ENCODE data around the gene CCR3.

CCR3 gene

DNA sequence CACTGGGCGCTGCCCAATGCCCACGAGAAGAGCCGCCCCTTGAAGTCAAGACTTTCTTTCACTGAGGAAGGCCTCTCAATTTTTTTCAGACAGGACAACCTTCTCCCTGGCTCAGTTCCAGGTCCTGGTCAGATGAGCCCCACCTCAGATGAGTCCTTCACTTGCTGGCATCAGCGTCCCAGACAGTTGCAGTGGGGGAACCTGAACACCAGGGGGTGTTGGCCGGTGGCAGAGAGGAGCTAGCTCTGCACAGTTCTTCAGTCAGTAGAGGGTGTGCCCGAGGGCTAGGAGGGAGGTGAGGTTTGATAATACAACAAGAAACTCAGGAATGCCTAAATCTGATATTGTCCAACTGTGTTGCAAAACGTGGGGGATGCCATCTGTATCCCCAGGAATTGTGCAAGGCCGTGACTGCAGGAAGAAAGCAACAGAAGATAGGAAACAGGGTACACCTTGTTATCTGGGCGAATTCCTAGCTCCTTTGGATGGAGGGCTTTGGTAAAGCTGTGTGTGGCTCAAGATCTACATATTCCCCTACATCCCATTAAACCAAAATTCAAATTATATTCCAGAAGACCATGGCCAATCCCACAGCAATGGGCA lies 34.3 kb downstream of the CCR3 start:
- no peak for DNase-seq

DNA sequence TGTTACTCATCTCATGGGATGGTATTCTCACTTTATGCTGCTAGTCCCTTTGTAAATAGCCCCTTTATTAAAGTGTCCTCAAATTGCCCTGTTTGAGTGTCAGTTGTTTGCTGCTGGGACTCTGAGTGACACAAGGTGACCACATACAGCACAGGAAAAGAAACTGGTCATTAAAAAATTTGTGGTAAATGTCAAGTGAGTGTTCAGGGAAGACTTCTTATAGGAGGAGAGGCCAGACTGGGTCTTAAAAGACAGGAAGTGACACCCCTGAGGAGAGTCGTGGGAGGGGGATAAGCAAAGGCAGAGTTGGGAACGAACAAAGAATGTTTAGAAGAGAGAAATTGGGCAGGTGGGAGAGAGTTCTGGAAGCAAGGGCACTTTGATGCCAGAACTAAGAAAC lies 35.2 kb downstream of the CCR3 start:
- no peak for DNase-seq

DNA sequence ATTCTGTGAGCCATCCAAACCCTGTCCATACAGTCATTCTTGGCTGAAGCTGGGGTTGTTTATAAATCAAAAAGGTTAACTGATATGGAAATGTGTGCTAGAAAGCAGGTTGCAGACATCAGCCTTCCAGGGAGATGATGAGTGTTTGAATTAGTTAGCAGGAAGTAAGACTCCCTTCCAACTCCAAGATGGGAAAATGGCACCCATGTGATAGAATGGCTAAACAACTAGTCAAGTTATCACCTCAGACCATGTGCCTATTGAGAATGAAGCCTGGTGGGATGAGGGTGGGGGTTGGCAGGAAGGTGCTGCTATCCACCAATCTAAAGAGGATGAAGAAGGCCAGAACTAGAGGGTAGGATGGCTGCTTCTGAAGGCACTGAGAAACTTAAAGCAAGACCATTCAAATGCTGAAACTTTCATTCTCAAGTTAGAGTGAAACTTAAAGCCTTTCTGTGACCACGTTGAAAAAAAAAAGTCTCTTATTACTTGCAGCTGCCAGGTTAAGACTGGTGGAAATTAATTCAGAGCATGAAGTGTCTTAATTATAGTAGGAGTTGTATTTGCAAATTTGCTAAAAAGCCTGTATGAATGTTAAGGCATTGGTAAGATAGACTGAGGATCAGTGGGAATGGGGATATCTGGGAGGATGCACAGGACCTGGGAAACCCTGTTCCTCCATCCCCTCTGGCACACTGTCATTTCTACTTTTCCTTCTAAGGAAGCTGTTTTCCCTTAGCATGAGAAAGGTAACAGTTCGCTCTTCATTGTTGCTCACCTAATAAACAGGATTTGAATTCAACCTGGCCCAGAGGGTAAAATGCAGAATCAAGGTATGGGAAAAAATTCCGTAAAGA lies 36.8 kb downstream of the CCR3 start:
- no peak for DNase-seq

DNA sequence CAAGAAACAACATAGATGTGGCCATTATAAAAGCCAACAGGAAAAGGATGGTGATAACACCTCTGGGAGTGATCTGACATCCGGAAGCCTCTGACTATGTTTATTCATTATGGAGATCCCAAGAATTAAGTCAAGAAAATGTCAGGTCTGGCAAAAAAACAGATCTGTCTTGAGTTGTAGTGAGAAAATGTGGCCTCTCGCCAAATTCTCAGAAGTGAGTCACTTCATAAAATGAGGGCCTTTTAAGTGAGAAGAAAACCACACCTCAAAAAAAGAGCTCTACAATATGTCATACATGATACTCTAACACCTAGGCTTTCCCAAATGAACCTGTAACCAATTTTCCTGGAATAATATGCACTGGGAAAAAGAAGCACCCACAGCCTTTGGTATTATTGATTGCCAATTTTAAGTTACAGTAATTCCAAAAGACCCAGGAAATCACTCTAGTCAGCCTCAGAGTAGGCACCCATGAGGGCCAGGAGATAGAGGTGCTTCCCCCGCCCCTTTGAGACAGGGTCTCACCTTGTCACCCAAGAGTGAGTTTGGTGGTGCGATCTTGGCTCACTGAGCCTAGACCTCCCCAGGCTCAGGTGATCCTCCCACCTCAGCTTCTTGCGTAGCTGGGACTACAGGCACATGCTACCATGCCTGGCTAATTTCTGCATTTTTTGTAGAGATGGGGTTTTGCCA lies 38.0 kb downstream of the CCR3 start:
- no peak for DNase-seq

DNA sequence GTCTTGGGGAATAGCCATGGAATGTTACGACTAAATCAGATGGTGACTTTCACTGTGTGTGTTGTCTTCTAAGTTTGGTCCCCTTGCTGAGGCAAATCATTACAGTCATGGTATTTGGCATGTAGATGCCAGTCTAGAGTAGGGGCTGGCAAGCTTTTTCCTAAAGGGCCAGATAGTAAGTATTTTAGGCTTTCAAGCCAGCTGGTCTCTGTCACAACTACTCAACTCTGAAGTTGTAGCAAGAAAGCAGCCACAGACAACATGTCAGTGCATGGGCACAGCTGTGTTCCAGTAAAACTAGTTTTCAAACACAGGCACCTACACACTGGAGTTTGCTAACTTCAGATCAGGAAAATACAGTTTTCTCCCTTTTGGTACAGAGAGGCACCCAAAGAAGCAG lies 39.3 kb downstream of the CCR3 start:
- no peak for DNase-seq

DNA sequence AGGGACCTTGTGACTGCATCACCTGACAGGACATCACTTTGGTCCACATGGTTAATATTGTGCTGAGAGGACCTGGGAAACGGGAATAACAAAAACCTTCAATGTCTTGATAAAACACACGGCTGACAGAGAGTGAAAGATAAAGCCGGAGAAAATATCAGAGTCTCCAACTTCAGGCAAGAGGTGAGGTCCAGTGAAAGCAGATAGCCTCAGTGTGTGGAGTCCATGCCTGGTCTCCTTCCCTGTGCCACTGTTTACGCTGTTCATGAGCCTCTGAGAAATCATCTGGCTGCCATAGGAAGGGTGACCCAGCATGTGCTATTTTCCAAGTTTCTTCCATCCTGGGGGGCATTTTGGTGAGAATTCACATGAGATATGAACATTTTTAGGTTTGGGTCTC lies 39.8 kb downstream of the CCR3 start:
- DNase-seq: no peak

DNA sequence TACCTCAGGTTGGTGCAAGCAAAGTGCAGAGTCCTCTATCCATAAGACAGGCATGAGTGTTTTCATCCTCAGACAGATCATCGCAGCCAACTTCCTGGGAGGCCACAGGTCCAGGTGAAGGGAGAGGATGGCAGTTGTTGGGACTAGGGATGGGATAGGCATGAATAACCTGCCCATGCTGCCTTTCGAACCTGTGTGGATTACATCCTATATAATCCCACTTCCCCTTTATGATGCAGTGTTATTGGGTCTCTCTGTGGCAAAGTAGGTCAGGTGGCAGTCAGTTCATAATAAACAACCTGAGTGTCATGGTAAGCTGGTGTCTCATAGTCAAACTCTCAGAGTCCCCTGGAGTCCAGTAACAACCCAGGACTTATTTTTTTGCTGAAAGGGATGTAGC lies 40.4 kb downstream of the CCR3 start:
- DNase-seq: no peak

DNA sequence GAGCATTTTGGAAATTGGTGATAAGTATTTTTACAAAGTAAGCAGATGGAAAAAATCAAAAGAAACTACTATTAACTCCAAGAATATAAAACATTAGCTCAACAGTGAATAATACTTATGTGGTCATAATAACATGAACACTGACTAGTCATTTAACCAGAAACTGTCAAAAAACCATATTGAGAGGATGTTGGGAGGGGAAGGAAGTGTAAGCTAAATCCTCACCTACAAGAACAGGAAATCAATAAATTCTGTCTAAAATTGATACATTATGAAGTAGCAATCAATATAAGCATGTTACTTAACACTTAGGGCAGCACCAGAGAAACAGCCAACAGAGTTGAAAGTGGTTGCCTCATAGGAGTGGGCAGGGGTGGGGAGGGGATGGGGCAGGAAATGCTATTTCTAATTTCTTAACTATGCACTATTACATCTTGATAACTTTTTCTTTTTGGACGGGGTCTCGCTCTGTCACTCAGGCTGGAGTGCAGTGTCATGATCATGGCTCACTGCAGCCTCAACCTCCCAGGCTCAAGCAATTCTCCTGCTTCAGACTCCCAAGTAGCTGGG lies 41.7 kb downstream of the CCR3 start:
- DNase-seq: no peak

DNA sequence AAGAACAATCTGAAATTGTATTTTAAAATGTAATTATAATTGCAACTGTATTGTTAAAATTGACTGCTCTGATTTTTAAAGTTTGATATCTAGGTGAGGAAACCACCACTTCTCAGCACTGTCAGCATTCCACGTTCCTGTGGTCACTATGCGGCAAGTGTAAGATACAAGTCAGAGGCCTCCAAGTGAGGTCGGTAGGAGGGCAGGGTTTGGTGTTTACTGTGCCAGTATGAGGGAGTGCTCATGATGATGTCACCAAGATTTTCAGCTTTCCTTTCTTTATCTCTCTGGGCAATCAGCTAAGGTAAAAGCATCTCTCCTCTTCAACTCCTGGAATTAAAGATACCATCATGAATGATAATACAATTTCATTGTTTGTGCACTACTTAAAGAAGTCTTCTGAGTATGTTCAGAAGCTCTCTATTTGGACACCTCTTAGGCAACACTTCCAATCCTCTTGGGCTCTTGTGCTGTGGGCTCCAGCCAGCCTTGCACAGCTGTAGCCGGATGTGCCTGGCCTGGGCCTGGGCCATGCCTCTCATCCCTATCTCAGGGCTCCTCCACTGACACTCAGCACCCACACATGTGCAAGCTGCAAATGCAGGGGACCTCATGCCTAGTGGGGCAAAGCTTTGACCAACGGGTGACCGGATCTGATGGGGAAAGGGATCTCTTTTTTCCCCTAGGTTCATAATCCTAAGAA lies 42.9 kb downstream of the CCR3 start:
- no peak for DNase-seq

DNA sequence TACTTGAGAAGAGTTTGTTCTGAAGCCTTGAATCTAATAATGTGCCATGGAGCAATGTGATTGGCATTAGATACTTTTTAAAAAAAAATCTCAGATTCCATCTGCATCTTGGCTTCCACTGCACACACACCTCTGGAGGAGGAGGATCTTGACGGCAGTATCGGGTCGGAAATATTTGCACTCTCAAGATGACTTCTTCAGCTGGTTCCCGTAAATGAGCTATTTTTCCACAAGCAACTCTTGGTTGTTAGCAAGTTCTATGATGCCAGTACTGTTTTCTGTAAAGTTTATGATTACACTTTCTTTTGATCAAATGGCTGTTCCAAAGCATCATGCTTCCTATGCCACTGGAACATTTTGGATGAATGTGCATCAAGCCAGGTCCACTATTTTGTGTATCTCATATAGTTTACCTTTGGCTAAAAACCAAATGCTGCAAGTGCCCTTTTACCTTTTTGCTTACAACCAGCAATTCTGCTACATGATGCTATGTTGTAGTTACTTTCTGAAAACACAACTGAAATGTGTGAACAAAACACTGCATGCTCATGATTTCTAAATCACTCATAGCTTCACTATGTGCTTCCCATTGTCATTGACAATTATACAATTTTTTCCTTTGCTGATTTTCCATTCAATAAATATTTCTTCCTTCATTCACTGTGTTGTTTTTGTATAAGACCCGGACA lies 43.8 kb downstream of the CCR3 start:
- no peak for DNase-seq

DNA sequence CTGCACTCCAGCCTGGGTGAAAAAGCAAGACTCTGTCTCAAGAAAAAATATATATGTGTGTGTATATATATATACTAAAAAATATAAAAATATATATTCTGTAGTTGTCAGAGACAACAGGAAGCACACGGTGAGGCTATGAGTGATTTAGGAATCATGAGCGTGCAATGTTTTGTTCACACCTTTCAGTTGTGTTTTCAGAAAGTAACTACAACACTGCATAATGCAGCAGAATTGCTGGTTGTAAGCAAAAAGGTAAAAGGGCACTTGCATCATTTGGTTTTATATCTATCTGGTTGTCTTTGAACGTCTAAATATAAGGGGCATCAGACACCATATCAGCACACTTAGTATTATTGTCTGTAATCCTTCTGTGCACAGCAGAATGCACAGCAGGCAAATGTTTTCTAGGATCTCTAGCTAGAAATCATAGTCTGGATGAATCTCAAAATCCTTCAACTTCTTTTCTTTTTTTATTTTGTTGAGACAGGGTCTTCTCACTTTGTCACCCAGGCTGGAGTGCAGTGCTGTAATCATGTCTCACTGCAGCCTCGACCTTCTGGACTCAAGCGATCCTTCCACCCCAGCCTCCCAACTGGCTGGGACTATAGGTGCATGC lies 44.8 kb downstream of the CCR3 start:
- no peak for DNase-seq

DNA sequence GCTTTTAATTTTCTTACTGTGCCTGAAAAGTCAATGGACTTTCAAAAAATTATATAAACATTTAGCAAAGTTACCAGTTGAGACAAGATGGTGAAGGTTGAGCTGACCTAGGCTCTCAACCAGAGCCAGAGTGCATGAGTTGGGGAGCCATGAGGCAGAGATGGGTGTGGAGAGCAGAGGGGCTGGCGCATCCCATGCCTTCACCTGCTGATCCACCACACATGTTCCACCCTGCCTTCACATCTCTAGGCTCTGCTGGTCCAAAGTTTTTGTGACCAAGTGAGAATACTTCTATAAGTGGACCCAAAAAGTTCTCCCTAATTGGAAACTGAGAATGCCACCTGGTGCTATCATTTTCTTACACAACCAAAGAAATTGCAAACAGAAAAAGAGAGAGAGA lies 47.3 kb downstream of the CCR3 start:
- DNase-seq: no peak

DNA sequence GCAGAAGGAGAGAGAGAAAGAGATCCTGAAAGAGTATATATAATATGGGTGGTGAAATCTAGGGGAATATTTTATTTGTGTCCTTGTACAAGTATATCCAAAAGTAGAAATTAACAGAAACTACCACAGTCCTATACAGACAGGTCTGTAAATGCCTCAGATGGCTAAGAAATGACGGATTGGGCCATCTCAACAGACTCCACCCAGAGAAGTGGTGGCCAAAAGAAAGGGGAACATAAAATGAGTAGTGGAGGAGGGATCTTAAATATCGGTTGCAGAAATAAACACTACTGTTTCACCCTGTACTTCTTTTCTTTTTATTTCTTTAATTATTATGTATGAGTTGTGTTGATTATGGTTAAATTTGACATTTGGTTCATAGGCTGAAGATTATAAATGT lies 47.7 kb downstream of the CCR3 start:
- DNase-seq: no peak

DNA sequence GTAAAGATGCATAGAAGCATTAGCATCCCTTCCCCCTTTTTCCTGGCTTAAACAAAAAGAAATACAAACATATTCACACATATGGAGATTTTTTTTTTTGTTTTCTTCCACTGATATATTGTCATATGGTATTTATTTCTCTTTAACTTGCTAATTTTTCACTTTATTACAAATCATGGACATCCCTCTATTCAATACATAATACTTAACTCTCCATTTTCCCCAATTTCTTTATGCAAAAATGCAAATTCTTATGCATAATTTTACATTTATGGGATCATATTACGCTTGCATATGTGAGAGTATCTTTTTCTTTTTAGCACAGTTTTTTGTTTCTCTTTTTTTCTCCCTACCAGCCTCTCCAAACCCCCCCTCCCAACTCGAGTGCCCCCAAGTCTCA lies 48.8 kb downstream of the CCR3 start:
- DNase-seq: no peak

DNA sequence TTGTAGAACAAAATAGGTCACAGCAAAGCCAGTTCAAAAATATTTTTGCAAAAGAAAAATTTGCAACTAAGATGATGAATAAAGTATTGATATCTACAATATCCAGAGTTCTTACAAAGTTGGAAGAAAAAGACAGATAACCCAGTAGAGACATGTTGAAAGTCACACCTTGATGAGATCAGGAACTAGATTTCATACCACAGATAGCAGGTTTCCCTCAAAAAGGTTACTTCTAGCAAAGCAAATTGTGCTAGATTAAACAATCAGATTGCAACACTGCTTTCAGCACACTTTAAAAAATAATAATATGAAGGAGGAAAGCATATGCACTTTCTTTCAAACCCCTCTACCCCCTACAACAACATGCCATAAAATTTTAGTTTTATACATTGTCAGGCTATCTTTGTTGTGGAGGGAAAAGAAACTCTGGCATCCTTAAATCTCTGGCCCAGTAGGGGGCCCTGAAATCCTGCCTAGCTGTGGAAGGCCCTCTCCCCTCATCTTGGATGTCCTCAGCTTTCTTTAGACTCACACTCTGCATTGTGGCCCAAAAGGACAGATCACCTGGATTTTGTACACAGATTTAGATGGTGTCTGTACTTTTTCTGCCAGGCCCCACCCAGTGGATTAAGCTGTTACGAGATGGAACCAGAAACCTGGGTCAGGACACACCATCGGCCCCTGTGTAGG lies 50.9 kb downstream of the CCR3 start:
- DNase-seq: no peak

DNA sequence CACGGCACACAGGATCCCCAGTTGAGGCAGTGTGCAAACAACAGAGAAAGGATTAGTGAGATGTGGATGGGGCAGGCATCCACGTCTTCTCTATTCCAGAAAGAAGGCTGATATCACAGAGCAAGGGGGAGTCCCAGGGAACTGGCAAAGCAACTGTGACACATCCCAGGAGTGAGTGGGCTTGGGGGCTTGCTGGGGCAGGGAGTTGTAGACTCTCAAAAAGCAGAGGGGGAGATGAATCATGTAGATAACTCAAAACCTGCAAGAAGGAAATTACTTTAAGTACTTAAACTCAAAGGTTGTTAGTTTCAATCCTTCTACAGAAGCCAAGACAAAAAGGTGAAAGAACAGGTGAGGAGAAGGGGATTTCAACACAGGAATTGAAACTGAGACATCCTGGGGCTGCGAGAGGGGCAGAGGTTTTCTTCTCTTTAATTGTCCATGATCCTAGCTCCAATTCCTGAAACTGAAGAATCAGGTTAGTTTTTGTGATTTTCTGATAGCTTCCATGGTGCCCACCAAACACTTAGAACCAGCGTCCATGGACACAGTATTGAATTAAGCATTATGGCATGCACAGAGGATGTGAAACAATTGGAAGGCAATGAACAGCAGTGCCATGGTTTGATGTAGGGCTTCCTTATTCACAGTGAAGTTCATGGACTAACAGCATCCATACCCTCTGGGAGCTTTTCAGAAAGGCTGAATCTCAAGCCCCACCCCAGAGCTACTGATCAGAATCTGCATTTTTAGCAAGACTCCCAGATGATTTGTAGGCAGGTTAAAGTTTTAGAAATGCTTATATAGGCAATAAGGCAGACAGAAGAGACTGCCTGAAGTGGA lies 52.0 kb downstream of the CCR3 start:
- DNase-seq: no peak

DNA sequence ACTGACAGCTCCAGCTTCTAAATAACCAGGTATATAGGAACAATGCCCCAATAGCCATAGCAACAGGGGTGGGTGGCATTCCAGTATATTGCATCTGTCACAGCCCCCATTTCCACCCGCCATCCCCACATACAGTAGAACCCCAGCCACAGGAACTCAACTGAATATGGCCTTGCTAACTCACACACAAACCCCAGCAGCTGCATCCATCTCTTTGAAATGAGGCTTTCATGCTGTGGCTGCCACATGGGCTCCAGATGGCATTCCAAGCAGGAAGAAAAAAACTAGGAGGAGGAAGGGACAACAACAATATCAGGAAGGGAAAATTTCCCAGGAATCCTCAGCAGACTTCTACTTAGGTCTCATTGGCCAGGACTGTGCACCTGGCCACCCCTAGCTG lies 54.6 kb downstream of the CCR3 start:
- no peak for DNase-seq

DNA sequence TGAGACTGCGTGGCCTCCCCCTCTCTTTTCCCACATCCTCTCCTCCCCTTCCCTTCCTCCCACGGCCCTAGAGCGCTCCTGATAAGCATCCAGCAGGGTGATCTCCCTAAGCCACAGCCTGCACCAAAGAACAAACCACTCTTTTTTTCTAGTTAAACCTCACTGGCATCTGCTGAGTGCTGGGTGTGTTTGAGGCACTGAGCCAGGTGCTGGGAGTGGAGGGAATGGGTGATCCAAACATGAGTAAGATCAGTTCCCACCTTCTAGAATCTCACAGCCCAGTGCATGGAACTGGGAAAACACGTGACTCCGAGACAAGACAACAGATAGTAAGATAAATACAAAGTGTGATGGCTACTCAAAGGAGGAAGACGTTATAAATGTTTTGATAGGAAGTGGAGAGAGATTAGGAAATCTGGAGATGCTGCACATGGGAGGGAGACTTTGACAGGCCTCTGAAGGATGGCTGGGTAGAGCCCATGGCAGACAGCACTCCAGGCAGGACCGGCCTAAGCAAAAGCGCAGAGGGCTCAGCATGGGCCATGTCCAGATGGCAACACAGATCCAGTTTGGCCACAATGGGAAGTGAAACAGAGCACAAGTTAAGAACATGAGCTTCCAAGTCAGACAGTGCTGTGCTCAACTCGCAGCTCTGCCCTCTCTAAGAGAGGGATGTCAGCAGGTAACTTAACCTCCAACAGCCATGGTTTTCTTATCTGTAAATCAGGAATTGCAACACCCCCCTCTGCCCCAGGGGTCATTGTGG lies 55.6 kb downstream of the CCR3 start:
- DNase-seq: no peak

DNA sequence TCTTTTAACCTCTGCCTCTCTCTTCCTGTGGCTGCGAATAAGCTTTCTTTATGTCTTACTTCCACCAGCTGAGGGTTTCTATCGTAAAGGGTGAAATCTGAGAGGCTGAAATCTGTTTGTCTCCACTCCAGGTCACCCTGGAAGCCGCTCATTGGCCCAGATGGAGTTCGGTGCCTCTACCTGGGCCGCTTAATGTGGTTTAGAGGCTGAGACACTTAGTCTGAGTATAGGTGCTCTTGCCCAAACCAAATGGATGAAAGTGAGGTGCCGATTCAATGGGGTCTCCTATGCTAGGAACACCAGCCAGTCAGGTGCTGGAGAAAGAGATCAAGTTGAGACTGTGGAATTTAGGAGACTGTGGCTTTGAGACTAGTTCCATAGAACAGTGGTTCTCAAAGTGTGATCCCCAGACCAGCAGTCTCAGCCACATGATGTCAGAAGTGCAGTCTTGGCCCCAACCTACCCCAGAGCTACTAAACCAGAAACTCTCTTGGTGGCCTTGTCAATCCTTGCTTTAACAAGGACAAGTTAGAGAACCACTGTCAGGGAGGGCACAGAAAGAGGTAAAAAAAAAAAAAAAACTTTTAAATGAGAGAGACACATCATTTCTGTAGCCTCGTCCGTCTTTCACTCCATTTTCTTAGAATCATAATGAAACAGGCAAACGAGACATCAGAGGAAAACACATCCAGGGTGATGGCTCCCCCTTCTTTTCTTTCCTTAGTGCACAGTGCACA lies 56.8 kb downstream of the CCR3 start:
- DNase-seq: no peak
